GM18870 (cell line): ENCODE results near the gene ISOC2.
"Not testable (repeated sequence)": the region's sequence is repeated elsewhere in the genome, so short reads cannot be mapped to it uniquely, and the experiment has no call there.

Source experiments
- ATAC-seq: cut with Tn5 transposase; IDR thresholded peaks from one replicate; pipeline ENCODE4 v1.9.1; 2021; ENCODE audit warnings: moderate library complexity; ENCODE audit not compliant: unreplicated experiment

Gene ISOC2

GRCh38 chr19:55460670-55461258 is 678 bp downstream of the ISOC2 start:
- ATAC-seq = no peak

- ATAC-seq = no peak
These were observed 1.3 kb downstream of the ISOC2 start for GRCh38 chr19:55459950-55460657.

- ATAC-seq = no peak
These were observed 1.9 kb downstream of the ISOC2 start for GRCh38 chr19:55459551-55459949.

- ATAC-seq = no peak
These were observed 3.6 kb downstream of the ISOC2 start for GRCh38 chr19:55457683-55458457.

- no peak for ATAC-seq
These were observed 5.1 kb downstream of the ISOC2 start for GRCh38 chr19:55456347-55456746.

DNA sequence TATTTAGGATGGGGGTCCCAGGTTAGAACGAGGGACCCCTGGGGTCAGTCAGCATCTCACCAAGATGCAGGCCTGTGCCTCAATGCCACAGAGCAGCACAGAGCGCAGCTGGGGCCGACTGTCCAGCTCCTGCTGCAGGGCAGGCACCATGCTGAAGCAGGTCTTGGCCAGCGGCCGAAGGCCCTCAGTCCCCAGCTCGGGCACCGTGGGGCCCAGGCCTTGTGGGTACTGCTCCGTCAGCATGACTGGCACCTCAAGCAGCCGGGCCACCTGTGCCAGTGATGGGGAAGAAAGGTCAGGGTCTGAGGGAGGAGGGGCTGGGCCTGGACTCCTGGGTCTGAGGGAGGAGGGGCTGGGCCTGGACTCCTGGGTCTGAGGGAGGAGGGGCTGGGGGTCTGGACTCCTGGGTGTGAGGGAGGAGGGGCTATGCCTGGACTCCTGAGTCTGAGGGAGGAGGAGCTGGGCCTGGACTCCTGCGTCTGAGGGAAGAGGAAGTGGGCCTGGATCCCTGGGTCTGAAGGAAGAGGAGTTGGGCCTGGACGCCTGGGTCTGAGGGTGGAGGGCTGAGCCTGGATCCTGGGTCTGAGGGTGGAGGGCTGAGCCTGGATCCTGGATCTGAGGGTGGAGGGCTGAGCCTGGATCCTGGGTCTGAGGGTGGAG is 5.7 kb downstream of the ISOC2 start:
- no peak for ATAC-seq

GRCh38 chr19:55454787-55455243 is 6.6 kb downstream of the ISOC2 start:
- no peak for ATAC-seq

- ATAC-seq = no peak
These were observed 7.8 kb downstream of the ISOC2 start for GRCh38 chr19:55453511-55454260.

- no peak for ATAC-seq
These were observed 8.6 kb downstream of the ISOC2 start for GRCh38 chr19:55452749-55453346.

GRCh38 chr19:55451965-55452748 is 9.3 kb downstream of the ISOC2 start:
- no peak for ATAC-seq

DNA sequence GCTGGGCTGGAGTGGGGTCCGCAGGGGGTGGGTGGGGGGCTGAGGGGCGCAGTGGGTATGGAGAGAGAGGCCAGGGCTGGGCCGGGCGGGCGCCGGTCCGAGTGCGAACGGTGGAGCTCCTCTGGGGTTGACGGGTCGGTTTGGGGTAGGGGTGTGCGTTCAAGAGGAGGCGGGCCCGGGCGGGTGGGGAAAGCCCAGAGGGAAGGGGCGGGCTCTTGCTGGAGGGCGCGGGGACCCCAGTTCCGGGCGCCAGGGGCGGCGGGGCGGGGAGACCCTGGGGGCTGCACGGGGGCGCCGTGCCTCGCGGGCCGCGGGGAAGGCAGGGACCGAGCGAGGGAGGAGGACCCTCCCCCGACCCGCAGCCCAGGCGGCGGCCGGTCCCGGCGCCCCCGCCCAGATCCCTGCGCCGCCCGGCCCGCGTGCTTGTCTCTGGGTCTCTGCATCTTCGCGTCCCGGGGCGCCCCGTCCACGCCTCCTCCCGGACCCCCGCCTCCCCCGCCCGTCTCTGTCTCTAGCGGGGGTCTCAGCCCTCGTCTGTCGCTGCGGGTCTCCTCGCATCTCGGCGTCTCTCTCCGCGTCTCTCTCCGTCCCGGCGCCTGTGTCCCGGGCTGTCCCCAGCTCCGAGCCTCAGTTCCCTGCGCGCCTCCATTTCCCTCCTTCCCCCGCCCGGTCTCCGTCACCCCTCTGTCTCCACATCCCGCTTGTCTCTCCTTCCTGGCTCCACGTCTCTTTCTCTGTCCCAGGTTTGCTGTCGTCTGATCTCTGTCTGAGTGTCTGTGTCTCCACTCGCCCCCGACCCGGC is 10.1 kb downstream of the ISOC2 start:
- ATAC-seq = no peak

GRCh38 chr19:55449469-55449868 is 12.0 kb downstream of the ISOC2 start:
- ATAC-seq = no peak

DNA sequence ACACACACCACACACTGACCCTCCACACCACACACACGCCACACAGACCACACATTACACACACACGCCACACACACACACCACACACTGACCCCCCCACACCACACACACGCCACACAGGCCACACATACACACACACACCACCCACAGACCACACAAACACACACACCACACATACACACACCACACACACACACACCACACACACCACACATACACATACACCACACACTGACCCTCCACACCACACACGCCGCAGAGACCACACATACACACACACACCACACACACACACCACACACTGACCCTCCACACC is 13.3 kb downstream of the ISOC2 start:
- ATAC-seq = not testable (repeated sequence)

GRCh38 chr19:55447421-55448174 is 13.8 kb downstream of the ISOC2 start:
- ATAC-seq = no peak

DNA sequence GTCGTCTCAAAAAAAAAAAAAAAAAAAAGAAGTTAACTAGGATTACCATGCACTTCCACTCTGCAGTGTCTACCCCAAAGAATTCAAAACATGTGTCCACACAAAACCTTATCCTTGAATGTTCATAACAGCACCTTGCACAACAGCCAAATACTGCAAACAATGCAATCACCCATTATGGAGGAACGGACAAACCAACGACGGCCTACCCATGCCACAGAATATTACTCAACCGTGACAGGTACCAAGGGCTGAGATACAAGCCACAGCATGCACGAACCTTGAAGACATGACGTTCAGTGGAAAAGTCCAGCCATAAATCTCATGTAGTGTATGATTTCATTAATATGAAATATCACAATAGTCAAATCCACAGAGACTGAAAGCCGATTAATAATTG is 15.4 kb downstream of the ISOC2 start:
- ATAC-seq = no peak

DNA sequence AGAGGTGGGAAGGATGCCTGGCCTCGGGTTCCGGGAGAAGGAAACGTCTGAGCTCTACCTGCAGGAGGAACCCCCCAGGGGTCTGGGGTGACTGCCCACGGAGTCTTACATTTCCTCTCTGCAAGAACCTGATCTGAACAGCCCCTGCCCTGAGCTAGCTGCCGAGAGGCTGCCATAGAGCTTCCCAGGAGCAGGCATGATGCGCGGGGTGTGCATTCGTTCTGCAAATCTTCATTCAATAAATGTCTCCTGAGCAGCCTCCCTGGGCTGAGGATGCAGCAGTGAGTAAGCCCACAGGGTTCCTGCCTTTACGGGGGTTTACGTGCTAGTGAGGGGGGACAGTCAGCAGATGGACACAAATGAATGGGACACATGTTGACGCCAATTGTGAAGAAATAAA is 16.8 kb downstream of the ISOC2 start:
- ATAC-seq = no peak

DNA sequence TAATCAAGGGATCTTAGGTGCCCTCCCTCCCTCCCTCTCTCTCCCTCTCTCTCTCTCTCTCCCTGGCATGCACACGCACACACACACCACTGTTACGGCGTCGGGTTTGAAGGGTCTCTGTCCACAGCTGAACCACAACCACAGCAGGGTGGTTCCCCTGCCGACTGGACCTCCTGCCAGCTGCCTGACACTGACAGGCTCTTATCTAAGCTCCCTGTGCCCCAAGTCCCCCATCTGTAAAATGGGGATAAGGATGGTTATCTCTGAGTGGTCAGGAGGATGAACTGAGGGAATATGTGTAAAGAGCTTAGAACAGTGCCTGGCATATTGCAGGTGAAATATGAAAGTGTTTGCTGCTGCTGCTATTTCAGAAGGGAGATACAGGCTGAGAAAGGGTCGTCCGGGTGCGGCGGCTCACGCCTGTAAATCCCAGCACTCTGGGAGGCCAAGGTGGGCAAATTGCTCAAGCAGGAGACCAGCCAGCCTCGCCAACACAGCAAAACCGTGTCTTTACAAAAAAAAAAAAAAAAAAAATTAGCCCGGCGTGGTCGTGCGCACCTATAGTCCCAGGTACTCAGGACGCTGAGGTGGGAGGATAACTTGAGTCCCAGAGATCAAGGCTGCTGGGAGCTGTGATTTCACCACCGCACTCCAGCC is 17.5 kb downstream of the ISOC2 start:
- ATAC-seq = no peak
